CD4-positive, alpha-beta T cell treated with Interleukin-21 for 1 hour (primary cell): ENCODE data around the gene TRDN.
"Not testable (repeated sequence)": the region's sequence is repeated elsewhere in the genome, so short reads cannot be mapped to it uniquely, and the experiment has no call there.

ENCODE experiments used
- DNase-seq: peaks from one replicate; pipeline ENCODE4 v3.0.0-alpha.2; 2020

TRDN gene

DNA sequence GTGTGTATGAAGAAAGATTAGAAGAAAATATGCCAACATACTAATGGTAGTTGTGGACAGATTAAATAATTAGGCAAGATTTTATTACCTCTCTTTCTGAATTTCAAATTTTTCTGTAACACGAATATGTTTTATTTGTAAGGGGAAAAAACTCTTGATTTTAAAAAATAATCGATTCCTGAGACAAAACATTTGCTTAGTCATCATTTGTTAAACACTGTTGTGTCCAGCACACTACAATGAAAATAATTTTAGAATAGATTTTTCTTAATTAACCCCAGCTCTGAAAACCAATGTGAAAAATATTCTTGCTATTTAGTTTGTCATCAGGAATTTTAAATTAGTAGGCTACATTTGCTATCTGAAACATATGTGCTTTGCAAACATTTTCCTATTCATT, 253.0 kb downstream of the TRDN start:
- no peak for DNase-seq

DNA sequence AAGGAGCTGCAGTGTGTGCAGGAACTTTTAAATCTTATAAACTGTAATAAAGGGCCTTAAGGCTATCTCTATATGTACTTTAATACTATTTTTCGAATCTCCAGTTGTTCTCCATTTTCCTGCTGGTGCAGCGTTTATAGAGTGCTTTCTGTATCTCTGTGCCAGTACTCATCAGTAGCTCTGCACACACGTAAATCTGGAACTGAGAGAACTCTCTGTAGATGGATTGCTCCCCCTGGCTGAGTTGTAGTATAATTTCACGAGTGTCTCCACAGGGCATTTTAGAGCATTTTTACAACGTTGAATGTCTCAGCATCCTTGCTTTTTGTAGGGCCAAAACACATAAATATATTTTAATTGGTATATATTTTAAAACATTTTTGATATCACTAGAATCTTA, 256.5 kb downstream of the TRDN start:
- DNase-seq, result no peak

DNA sequence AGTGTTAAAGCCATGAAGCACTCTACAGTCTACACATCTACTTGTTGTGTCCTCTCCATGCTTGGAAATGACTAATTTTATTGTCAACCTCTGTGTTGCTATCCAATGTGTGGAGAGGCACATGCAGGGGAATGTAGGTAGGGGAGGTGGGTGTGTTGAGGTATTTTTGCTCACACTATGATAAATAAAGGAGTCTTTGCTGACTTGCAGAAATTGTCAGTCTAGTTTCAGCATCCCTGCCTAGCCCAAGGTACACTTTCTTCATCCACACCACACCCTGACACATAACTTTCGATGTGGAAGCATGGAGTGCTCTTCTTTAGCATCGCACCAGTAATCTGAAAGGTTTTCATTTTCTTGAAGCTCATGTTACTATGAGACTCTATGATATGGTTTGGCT, 264.0 kb downstream of the TRDN start:
- no peak for DNase-seq

DNA sequence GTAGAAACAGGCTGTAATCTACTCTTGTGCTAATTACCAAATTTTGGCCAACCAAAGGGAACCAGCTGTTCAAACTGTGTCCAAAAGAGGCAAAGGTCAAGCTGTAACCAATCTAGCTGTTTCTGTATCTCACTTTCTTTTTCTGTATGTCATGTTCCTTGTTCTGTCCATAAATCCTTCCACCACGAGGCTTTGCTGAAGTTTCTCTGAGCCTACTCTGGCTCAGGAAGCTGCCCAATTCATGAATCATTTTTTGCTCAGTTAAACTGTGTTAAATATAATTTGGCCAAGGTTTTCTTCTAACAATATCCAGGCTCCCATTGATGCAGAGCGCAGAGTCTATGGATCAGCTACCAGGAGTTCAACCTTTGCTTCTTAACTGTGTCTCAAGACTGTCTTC, 272.8 kb downstream of the TRDN start:
- no peak for DNase-seq

DNA sequence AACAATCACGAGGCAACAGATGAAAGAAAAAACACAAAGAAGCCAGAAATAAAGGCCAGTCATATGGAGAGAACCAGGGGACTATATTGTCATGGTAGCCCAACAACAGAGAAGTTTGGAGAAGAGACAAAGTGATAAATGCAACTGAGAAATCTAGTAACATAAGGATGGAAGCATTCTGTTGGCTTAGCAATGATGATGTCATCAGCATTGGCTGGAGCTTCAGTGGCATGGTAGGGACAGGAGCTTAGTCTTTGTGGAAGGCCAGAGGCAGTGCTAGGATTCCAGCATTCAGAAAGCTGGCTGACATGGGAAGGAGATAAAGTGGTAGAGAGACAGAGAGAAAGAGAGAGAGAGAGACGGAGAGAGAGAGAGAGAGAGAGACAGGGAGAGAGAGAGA, 276.4 kb downstream of the TRDN start:
- no peak for DNase-seq

DNA sequence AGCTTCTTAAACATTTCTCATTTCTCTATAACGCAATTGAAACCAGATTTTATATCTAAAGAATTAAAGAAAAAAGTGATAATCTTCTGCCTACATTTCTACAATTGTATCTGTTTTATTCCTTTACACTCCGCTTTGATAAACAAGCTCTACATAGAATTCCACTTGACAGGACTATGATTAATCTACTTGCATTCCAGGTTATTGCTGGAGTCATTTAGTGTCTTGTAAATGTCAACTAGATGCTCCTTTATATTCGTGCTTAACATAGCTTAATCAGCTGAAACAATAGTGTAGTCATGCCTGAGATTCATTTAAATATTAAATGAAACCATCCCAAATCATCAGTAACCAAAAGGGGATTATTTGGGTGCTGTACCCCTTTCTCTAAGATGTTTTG, 284.0 kb downstream of the TRDN start:
- no peak for DNase-seq

DNA sequence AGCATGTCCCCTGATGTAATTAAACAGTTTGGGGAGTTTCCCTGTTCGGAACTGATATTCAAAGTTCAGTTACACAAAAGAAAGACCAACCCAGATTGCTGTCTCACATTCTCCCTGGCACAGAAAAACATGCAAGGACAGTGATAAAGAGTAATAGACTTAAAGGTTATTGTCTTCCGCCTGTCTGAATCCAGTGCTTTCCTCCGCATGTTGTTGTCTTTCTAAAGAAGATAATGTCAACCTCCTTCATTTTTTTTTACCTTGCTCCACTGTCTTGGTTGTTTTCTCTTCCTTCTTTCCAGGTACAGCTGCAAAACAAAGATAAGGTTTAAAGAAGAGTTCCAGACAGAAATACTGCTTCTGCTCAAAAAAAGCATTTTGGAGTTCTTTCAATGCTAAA, 284.5 kb downstream of the TRDN start:
- no peak for DNase-seq

DNA sequence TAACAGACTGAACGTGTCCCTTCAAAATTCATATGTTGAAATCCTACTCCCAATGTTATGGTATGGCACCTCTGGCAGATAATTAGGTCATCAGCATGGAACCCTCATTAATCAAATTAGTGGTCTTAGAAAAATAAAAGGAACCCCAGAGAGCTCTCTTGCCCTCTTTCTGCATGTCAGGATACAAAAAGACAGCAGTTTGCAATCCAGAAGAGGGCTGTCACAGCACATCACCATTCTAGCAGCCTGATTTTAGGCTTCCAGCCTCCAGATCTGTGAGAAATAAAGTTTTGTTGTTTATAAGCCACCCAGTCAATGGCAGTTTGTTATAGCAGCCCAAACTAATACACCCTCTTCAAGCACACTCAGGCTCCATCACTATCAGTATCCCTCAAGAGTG, 292.9 kb downstream of the TRDN start:
- no peak for DNase-seq

DNA sequence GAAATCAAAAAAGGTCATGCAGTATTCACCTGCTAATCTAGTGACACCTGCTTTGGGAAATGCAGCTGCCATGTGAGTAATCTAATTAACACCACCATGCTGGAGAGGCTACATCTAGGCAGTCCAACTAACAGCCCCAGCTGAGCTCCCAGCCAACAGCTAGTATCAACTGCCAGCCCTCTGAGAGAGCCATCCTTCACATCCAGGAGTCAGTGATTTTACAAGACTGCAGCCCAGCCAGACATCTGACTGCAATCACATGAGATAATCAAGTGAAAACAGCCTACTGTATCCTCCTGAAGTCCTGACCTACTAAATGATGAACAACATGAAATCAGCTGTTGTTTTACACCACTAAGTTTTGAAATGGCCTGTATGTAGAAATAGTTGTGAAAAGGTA, 298.4 kb downstream of the TRDN start:
- DNase-seq, result no peak

DNA sequence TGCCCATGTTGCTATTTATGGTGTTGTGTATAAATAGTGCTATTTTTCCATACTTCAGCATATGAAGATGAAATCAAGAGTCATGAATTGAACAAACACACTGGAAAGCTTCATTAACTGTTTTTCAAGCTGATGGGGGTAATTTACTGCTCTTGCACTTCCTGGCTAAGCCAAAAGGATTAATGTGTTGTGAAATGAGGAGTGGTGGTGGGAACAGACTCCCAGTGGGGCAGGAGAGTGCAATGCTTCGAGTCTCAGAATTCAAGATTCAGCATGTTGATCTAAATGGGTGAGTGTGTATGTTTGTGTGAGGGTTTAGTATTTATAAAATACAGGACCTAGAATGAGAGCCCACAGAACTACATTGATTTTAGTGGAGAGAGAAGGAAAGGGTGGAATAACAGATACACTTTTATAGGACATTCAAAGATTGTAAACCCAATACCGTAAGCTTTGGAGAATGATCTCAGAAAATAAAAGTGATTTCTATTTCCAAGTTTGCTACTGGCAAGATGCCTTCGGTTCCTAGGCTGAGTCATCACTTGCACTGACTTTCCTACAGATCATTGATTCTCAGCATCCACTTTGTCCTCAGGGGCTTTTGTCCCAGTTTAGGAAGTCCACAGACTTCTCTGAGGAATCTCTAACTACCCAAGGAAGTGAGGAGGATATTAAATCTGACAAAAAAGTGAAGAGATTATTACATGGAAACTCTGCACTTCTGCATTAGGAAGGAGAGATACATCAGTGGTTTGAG, 303.6 kb downstream of the TRDN start:
- DNase-seq, result no peak

DNA sequence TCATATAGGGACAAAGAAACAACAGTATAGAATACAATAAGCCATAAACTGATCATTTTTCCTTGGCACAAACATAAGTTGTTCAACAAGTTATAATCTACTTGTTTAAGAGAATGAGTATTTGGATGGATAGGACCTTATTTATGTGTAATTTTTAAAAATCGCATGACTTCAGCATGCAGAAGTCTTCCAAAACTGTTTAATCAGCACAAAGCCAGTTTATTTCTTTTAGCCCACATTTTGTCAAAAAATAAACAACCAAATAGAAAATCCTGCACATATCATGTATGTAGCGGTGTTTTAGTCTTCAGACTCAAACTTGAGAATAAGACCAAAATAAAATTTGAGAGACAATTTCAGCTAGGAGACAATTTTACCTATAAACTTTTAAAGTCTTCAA, 304.7 kb downstream of the TRDN start:
- DNase-seq, result no peak

DNA sequence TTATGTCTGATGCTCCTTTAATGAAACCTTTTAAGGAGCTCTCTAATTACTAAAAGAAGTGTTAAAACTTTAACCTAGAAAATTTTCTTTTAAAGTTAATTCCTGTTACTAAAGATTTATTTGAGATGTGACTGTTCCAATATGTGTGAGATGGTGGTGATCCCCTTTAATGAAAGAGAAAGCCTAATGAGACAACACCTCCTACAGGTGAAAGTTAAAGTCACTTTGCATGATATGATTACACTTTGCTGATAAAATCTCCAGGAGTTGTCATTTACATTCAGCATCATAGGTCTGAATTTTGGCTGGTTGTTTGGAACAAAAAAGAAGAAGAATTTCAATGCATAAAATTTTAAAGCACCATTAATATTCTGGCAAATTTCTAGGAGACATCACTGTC, 307.4 kb downstream of the TRDN start:
- no peak for DNase-seq

DNA sequence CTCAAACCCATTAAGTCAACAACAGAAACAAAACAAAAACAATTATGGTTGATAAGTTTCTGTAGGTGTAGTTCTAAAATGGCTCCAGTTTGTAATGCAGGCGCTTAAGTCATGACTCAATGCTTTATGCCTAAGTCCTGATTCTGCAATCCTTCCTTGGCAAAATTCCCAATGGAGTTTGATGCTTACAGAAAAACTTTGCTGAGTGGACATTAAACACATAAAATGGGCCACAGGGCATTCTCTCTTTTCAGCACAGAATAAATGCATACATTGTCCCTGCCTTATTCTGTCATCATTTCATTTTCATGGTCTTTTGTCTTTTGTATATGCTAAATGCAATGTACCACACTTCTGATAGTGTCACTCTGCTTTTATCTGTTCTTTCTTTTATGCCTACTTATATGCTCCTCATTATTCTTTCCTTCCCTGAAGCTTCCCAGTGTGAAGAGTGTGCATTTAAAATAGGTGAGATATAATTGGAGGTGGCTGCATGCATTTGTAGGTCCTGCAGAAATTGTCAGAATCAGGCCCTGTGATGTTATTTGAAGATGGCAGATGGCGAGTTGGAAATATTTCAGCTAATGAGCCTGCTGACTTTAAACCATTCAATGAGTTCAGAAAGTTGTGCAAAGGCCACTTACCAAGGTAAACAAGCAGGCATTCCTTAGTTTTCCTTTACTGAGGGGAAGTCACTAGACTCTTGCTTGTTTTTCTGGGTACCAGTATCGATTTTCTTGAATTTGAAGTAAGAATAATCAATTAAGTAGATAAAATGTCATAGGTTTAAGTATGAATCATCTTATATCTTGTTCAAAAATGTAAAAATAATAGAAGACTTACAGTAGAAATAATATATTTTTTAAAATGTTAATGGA, 313.1 kb downstream of the TRDN start:
- no peak for DNase-seq

DNA sequence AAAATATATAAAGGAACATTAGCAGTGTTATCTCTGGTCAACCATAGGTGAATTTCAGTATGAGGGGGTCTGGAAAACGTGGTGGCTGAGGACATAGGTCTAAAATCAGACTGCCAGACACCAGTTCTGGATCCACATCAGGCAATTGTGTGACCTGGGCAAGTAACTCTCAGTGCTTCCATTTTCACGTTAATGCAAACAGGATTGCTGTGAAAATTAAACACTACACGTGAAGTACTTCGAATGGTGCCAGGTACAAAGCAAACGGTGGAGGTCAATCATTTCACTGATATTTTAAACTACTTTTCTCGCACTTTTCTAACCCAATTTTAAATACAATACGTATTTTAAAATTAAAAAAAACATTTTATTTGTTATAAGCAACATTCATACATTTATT, 315.7 kb downstream of the TRDN start:
- no peak for DNase-seq

DNA sequence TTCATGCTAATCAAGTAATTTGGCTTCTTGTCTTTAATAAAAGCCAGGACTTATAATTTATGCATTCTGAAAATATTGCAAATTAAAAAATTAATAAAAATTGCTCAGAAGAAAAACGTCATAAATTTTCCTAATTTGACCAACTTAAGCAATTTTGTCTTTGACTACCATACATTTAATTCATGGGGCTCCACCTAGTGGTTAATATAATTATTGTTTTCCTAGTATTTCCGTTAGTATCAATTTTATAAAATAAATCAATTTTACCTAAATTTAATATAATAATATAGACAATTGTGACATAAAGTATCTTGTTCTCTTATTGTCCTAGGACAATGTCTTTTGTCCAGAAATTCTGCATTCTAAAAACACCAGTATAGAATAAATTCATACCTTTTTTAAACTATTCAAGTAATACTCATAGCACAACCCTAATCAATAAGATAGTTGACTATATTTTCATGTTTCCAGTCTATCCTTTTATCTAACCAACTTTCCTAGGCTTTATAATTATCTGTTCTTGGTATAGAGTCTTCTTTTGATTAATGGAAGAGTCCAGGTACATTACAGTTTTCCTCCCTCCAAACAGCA, 319.9 kb downstream of the TRDN start:
- DNase-seq, result peak; percentile 5

DNA sequence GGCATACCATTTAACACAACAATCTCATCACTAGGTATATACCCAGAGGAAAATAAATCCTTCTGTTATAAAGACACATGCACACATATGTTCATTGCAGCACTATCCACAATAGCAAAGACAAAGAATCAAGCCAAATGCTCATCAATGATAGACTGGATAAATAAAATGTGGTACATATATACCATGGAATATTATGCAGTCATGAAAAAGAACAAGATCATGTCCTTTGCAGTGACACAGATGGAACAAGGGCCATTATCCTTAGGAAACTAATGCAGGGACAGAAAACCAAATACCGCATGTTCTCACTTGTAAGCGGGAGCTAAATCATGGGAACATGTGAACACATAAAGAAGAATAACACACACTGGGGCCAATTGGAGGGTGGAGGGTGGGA, 322.3 kb downstream of the TRDN start:
- not testable (repeated sequence) for DNase-seq

DNA sequence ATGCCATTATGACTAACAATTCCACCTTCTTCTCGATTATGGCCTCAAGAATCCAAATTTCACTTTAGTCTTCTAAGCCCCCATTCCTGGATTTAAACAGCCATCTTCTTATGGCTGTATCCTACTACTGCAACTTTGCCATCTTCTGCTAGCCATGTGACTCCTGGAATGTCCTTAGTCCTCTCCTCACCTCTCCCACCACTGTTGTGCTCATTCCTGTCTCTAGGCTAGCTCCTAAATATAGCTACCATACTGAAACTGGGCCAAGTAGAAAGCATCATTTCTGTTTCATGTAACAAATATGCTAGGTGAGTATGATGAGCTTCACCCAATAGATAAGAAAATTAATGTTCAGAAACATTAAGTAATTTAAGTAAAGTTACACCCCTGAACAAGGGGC, 327.6 kb downstream of the TRDN start:
- no peak for DNase-seq

DNA sequence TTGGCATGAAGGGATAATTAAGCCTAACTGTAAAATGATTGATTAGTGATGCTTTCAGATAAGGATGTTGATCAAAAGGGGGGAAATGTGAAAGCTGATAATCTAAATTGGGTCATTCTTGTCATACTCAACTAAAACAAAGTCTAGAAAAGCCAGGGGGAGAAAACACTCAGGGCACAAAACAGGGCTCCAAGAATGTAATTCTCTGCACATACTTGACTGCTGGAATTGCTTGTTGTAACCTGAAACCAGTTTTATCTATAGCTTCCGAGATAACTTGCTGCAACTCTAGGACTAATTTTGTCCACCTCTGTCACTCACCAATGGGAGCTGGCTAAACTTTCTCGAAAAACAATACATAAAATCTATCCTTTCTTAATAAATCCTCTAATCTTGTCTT, 330.4 kb downstream of the TRDN start:
- no peak for DNase-seq

DNA sequence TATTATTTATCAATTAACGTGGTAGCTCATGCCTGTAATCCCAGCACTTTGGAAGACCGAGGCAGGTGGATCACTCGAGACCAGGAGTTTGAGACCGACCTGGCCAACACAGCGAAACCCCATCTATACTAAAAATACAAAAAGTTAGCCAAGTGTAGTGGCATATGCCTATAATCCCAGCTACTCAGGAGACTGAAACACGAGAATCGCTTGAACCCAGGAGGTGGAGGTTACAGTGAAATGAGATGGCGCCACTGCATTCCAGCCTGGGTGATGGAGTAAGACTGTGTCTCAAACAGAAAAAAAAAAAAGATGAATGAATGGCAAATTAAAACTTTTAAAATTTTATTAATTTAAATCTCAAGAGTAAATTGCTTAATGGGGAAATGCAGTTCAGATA, 341.1 kb downstream of the TRDN start:
- no peak for DNase-seq

DNA sequence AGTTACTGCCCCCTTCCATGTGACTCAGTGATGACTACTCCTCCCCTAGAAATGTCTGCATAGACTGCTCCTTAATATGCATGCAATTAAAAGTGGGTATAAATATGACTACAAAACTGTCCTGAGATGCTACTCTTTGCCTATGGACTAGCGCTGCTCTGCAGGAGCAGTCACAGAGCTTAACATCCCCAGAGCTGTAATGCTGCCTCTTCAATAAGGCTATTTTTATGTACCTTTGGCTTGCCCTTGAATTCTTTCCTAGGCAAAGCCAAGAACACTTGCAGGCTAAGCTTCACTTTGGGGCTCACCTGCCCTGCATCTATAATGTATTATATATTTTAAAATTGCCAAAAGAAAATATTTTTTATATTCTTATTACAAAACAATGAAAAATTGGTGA, 341.6 kb downstream of the TRDN start:
- DNase-seq, result no peak

DNA sequence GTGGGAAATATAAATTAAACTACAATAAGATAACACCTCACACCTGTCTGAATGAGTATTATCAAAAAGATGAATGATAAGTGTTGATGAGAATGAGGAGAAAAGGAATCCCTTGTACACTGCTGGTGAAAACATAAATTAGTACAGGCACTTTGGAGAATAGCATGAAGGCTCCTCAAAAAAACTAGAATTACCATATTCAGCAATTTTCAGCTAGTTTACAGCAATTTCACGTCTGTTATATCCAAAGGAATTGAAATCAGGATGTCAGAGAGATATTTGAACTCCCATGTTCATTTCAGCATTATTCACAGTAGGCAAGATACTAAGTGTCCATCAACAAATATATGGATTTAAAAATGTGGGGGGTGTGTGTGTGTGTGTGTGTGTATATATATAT, 348.1 kb downstream of the TRDN start:
- DNase-seq, result no peak

DNA sequence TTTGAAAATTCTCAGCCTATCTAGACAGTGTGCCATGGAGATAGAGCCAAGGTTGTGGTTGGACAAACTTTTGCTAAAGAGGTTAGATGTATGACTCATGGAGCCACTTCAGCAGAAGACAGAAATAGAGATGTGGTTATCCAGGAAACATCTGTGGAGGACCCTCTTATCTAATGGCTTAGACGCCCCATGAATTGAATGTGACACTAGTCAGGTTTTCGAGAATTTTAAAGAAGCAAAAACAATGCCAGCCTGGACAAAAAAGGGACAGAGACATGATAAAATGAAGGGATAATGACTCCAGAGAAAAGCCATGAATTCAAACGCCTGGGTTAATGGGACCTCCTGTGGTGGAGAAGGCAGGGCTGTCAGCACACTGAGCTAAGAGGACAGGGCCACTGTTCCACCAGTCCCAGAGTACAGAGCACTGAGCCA, 360.2 kb downstream of the TRDN start:
- no peak for DNase-seq

DNA sequence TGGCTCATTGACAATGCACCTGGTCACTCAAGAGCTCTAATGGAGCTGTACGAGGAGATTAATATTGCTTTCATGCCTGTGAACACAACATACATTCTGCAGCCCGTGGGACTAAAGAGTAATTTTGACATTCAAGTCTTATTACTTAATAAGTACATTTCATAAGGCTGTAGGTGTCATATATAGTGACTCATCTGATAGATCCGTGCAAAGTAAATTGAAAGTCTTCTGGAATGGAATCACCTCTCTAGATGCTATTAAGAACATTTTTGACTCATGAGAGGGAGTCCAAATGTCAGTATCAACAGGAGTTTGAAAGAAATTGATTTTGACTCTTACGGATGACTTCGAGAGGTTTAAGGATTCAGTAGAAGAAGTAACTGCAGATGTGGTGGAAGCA, 372.8 kb downstream of the TRDN start:
- DNase-seq, result no peak

DNA sequence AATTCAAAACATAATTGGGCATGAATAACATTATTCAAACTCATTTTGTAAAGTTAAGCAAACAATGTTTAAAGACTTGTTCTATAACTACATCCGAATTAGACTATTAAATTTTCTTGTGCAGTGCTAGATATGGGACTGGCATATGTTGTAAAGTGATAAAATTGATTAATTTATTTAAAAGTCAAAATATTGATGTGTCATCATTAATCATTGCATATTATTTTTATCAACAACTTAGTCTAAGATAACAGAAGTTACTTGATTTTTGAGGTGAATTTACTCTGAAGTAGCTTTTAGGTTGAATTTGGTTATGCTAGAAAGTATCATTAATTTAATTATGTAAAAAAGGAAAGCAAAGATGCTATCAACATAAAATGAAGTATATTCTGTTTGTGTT, 396.1 kb downstream of the TRDN start:
- DNase-seq, result no peak
